CD4-positive, alpha-beta T cell treated with Interleukin-15 for 1 hour (primary cell): Measurements from ENCODE around the gene COASY.
"Not testable (repeated sequence)": the region's sequence is repeated elsewhere in the genome, so short reads cannot be mapped to it uniquely, and the experiment has no call there.

Experiments used
- DNase-seq: peaks from one replicate; pipeline ENCODE4 v3.0.0-alpha.2; 2020

The COASY gene

GRCh38 chr17:42531455-42532354, 30.2 kb upstream of the COASY start:
- DNase-seq, result peak; percentile 57

DNA sequence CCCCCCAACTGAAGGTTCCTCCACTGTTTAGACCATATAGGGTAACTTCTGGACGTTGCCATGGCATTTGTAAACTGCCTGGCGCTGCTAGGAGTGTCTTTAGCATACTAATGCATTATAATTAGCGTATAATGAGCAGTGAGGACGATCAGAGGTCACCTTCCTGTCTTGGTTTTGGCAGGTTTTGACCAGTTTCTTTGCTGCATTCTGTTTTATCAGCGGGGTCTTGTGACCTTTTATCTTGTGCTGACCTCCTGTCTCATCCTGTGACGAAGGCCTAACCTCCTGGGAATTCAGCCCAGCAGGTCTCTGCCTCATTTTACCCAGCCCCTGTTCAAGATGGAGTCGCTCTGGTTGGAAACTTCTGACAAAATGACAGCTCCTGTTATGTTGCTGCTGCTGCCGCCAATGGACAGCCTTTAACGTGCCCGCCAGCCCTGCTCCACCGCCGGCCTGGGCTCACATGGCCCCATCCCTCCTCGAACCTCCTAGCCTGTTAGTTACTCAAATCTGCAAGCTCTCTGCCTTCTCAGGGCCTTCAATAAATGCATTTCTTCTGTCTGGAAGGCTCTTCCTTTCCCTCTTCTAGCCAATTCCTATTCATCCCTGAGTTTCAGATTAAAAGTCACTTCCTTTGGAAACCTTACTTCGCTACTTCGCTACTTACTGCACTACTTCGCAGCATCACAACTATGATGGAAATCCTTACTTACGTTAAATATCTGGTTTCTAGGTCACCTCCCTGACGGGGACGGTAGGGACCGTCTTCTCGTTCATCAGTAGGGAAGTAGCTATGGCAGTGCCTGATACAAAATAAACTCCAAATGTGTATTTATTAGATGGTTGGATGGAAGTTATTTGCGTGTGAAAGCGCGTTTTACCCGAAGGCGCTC, 26.5 kb upstream of the COASY start:
- no peak for DNase-seq

DNA sequence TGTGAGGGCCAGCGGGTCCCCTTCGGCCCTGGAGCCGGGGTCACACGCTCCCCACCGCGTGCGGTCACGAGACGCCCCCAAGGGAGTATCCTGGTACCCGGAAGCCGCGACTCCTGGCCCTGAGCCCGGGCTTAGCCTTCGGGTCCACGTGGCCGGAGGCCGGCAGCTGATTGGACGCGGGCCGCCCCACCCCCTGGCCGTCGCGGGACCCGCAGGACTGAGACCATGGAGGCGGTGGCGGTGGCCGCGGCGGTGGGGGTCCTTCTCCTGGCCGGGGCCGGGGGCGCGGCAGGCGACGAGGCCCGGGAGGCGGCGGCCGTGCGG, 25.9 kb upstream of the COASY start, which contains the start of gene NAGLU:
NAGLU (plus strand) TSS at position 194 of the 324 bp plus-strand sequence; CDS start at position 226, 32 bp downstream.
- peak; percentile 84 for DNase-seq

GRCh38 chr17:42536372-42537155, 25.4 kb upstream of the COASY start:
- peak; percentile 65 for DNase-seq

- DNase-seq, result no peak
Measured at GRCh38 chr17:42537156-42537805, 24.7 kb upstream of the COASY start.

GRCh38 chr17:42537826-42538451, 24.0 kb upstream of the COASY start:
- DNase-seq, result no peak

- DNase-seq, result no peak
Measured at GRCh38 chr17:42538482-42538881, 23.5 kb upstream of the COASY start.

DNA sequence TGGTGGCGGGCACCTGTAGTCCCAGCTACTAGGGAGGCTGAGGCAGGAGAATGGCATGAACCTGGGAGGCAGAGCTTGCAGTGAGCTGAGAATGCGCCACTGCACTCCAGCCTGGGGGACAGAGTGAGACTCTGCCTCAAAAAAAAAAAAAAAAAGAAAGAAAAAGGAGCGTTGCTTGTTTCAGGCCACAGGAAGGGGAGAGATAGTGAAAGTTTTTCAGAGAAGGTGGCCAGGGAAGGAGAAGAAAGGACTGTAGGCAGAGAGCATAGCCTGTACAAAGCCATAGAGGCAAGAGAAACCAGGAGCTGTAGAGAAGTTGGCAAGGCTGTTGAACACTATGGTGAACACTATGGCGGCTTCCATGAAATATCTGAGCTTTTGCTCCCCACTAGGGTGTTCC, 21.4 kb upstream of the COASY start:
- DNase-seq, result not testable (repeated sequence)

- no peak for DNase-seq
Measured at GRCh38 chr17:42541041-42541833, 20.7 kb upstream of the COASY start.

DNA sequence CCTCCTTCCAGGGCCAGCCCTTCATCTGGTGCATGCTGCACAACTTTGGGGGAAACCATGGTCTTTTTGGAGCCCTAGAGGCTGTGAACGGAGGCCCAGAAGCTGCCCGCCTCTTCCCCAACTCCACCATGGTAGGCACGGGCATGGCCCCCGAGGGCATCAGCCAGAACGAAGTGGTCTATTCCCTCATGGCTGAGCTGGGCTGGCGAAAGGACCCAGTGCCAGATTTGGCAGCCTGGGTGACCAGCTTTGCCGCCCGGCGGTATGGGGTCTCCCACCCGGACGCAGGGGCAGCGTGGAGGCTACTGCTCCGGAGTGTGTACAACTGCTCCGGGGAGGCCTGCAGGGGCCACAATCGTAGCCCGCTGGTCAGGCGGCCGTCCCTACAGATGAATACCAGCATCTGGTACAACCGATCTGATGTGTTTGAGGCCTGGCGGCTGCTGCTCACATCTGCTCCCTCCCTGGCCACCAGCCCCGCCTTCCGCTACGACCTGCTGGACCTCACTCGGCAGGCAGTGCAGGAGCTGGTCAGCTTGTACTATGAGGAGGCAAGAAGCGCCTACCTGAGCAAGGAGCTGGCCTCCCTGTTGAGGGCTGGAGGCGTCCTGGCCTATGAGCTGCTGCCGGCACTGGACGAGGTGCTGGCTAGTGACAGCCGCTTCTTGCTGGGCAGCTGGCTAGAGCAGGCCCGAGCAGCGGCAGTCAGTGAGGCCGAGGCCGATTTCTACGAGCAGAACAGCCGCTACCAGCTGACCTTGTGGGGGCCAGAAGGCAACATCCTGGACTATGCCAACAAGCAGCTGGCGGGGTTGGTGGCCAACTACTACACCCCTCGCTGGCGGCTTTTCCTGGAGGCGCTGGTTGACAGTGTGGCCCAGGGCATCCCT, 18.5 kb upstream of the COASY start:
- DNase-seq, result no peak

- no peak for DNase-seq
Measured at GRCh38 chr17:42544874-42545283, 17.1 kb upstream of the COASY start.

GRCh38 chr17:42545755-42546505, 16.0 kb upstream of the COASY start:
- not testable (repeated sequence) for DNase-seq

GRCh38 chr17:42547001-42547461, 14.9 kb upstream of the COASY start:
- no peak for DNase-seq

GRCh38 chr17:42547698-42548069, 14.3 kb upstream of the COASY start:
- no peak for DNase-seq

- peak; percentile 81 for DNase-seq
Measured at GRCh38 chr17:42548070-42548837, 13.7 kb upstream of the COASY start.

GRCh38 chr17:42548993-42549755, 12.8 kb upstream of the COASY start:
- DNase-seq, result no peak

- not testable (repeated sequence) for DNase-seq
Measured at GRCh38 chr17:42552736-42553135, 9.2 kb upstream of the COASY start, which contains the start of gene HSD17B1. HSD17B1 (plus strand) TSS chr17:42552923; CDS start chr17:42552934, 11 bp downstream.
